AG04449 (cell line): Measurements from ENCODE around the gene GALNT5.

Source experiments
- CTCF ChIA-PET: fragments of 350-600 bp; formaldehyde crosslinking; extraction: SDS; loops from one replicate; lab custom pipeline; 2021; ENCODE audit warnings: antibody characterized with exemption; lab: Yijun Ruan, JAX
- POLR2A ChIA-PET: fragments of 400-600, 350-600 bp; formaldehyde crosslinking; extraction: SDS; loops from one replicate; lab custom pipeline; 2020; ENCODE audit warnings: antibody characterized with exemption, inconsistent platforms; lab: Yijun Ruan, JAX
- DNase-seq: peaks from one replicate; pipeline ENCODE4 v3.0.0-alpha.2; 2010; ENCODE audit warnings: low read depth, low spot score
- H3K4me3 ChIP-seq: 2 replicates; pipeline ENCODE4 v1.5.1; 2011; ENCODE audit warnings: low read depth, mild to moderate bottlenecking, control low read depth, low read length
- TF ChIP-seq, protein P1 (sequence below): IDR thresholded peaks from one replicate; pipeline ENCODE4 v1.5.1; 2011; ENCODE audit warnings: mild to moderate bottlenecking, moderate library complexity, low read length, control low read depth, inconsistent platforms; ENCODE audit not compliant: insufficient read depth; ENCODE audit errors: missing control alignments

Gene GALNT5

DNA sequence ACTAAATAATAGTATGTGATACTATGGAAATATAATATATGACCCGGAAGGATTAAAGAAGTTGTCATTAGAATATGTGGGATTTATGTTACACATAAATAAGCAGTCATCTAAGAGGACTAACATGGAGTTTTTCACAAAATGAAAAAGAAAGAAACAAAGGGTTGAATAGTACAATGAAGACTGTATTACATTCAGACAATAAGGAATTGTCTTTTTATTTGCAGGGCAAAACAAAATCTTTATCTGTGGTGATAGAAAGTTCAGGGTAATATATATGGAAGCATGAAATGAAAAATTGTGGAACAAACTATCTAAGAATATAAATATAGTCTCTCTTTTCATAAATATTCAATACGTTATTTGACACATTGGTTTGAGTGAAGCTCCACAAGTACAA, 62.3 kb downstream of the GALNT5 start:
- ChIA-PET POLR2A (no interaction called here), CTCF (interaction anchor here (1.5 to 25.7 kb wide), 5 partner anchors 8 to 172 kb away, joined by 3 to 370 read pairs (median 9); partner anchors contain the start of gene ERMN)
- TF ChIP-seq, protein P1, sequence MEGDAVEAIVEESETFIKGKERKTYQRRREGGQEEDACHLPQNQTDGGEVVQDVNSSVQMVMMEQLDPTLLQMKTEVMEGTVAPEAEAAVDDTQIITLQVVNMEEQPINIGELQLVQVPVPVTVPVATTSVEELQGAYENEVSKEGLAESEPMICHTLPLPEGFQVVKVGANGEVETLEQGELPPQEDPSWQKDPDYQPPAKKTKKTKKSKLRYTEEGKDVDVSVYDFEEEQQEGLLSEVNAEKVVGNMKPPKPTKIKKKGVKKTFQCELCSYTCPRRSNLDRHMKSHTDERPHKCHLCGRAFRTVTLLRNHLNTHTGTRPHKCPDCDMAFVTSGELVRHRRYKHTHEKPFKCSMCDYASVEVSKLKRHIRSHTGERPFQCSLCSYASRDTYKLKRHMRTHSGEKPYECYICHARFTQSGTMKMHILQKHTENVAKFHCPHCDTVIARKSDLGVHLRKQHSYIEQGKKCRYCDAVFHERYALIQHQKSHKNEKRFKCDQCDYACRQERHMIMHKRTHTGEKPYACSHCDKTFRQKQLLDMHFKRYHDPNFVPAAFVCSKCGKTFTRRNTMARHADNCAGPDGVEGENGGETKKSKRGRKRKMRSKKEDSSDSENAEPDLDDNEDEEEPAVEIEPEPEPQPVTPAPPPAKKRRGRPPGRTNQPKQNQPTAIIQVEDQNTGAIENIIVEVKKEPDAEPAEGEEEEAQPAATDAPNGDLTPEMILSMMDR: no peak
- no peak for DNase-seq
- no peak overlapping the region for H3K4me3 ChIP-seq

- H3K4me3 ChIP-seq: no peak overlapping the region
- TF ChIP-seq, protein P1: no peak
- DNase-seq: no peak
- ChIA-PET POLR2A (no interaction called here), CTCF (interaction anchor here (2.0 to 25.7 kb wide), 2 partner anchors 16 to 18 kb away, joined by 9 to 370 read pairs; no protein-coding TSS in a partner anchor)
Observed at GRCh38 chr2:157320409-157320808, 62.9 kb downstream of the GALNT5 start.

DNA sequence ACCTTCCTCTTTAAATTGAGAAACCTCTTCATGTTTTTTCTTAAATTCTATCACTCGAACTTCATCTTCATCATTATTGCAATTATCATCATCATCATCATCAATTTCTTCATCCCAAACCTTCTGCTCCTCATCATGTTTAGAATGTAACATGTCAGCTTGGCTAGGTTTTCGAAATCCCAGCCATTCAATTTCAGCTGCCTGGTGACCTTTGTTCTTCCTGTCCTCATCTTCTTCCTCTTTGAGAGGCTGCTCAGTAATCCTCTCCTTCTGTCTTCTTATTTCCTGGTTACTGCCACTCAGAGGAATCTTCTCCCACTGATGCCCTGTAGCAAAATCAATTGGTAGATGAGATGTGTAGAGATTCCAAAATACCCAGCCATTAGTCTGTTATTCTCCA, 64.0 kb downstream of the GALNT5 start:
- DNase-seq: no peak
- TF ChIP-seq, protein P1: no peak
- no peak overlapping the region for H3K4me3 ChIP-seq
- POLR2A ChIA-PET: no interaction called here
- CTCF ChIA-PET: interaction anchor here (2.0 to 25.7 kb wide), 2 partner anchors 15 to 19 kb away, joined by 9 to 370 read pairs; no protein-coding TSS in a partner anchor

- TF ChIP-seq, protein P1: no peak
- H3K4me3 ChIP-seq: no peak overlapping the region
- ChIA-PET CTCF (interaction anchor here (1.1 to 25.7 kb wide), 4 partner anchors 11 to 168 kb away, joined by 3 to 370 read pairs (median 74); no protein-coding TSS in a partner anchor), POLR2A (no interaction called here)
- no peak for DNase-seq
Observed at GRCh38 chr2:157322432-157322831, 64.9 kb downstream of the GALNT5 start.

GRCh38 chr2:157324331-157324843, 66.9 kb downstream of the GALNT5 start:
- POLR2A ChIA-PET: no interaction called here
- DNase-seq: no peak

GRCh38 chr2:157325786-157326185, 68.3 kb downstream of the GALNT5 start, which contains the start of gene ERMN:
Gene ERMN (minus strand): TSS chr2:157325824. CDS start chr2:157325642, 182 bp downstream.
- ChIA-PET POLR2A (no interaction called here), CTCF (interaction anchor here (1.0 to 25.7 kb wide), 15 partner anchors 9 to 444 kb away, joined by 3 to 370 read pairs (median 7); no protein-coding TSS in a partner anchor)
- TF ChIP-seq, protein P1: no peak
- DNase-seq: no peak
- H3K4me3 ChIP-seq: no peak within 1 kb of the TSS

More at GRCh38 chr2:157324331-157324843, 66.9 kb downstream of the GALNT5 start:
- H3K4me3 ChIP-seq: no peak overlapping the region
- CTCF ChIA-PET: interaction anchor here (0.9 to 25.7 kb wide), 6 partner anchors 8 to 26 kb away, joined by 3 to 370 read pairs (median 73); no protein-coding TSS in a partner anchor
- TF ChIP-seq, protein P1: no peak
